Gastroesophageal sphincter (tissue), 3 donors: Measurements from ENCODE around the gene RNF168.

ENCODE experiments used
- EP300 ChIP-seq: sonication (generic); formaldehyde crosslinking; IDR thresholded peaks from one replicate; pipeline ENCODE4 v1.6.1; 2017; ENCODE audit warnings: antibody characterized with exemption, mild to moderate bottlenecking
- TF ChIP-seq, protein P1 (sequence below), 4 experiments: fragments of 200-600 bp in 2 of 4; fragments of 450-650 bp in 2 of 4; sonication (generic) in 1 of 4; IDR thresholded peaks; one replicate each; pipeline ENCODE4 v1.5.1; 2017 to 2019; ENCODE audit warnings: antibody characterized with exemption in 4 of 4, mild to moderate bottlenecking in 2 of 4, moderate library complexity in 2 of 4

DNA sequence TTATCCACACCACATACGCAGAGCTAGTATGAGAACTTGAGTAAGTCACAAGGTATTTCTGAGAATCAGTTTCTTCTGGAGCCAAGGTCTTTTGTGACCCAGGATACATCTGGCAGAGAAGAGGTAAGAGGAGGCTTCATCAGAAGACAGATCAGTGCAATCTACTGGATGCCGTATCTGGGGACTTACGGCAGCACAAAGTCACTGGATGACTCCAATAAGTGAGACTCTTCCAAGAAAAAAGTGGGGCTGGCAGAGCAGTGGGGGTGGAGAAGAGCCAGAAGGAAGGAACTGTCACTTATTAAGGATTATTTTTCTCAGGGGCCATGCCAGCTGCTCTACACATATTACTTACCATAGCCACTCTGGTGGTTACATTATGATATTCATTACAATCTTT is 39.8 kb downstream of the RNF168 start:
- TF ChIP-seq EP300 = no peak
- TF ChIP-seq, protein P1, sequence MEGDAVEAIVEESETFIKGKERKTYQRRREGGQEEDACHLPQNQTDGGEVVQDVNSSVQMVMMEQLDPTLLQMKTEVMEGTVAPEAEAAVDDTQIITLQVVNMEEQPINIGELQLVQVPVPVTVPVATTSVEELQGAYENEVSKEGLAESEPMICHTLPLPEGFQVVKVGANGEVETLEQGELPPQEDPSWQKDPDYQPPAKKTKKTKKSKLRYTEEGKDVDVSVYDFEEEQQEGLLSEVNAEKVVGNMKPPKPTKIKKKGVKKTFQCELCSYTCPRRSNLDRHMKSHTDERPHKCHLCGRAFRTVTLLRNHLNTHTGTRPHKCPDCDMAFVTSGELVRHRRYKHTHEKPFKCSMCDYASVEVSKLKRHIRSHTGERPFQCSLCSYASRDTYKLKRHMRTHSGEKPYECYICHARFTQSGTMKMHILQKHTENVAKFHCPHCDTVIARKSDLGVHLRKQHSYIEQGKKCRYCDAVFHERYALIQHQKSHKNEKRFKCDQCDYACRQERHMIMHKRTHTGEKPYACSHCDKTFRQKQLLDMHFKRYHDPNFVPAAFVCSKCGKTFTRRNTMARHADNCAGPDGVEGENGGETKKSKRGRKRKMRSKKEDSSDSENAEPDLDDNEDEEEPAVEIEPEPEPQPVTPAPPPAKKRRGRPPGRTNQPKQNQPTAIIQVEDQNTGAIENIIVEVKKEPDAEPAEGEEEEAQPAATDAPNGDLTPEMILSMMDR (IDR thresholded peaks at IDR 0.05) = no peak
